OCI-LY7 (cell line): Measurements from ENCODE around the gene B3GAT1. TPM values are rescaled to one million over a fixed set of nuclear protein-coding genes. Genes with fewer than 3 reads are reported as not detected.

Experiments used
- BruUV-seq: library from RNA; stranded (reverse); fragments of 400-500 nt; replicated peaks from 2 replicates; lab custom pipeline; 2021; lab: Mats Ljungman, UMichigan
- CTCF ChIA-PET: fragments of 300-600 bp; sonication (Branson Sonifier 250); formaldehyde crosslinking; loops from one replicate; lab custom pipeline; 2022; ENCODE audit warnings: antibody characterized with exemption; ENCODE audit not compliant: unreplicated experiment; lab: Charles Lee
- POLR2A ChIA-PET: fragments of 300-600 bp; sonication (Branson Sonifier 250); formaldehyde crosslinking; loops from one replicate; lab custom pipeline; 2022; ENCODE audit warnings: antibody characterized with exemption; lab: Charles Lee
- DNase-seq: peaks from one replicate; pipeline ENCODE4 v3.0.0-alpha.2; 2015; ENCODE audit warnings: low spot score
- H2AFZ ChIP-seq: fragments of 200-600 bp; sonication (generic), shearing (Covaris generic); 2 replicates; pipeline ENCODE4 v1.6.1; 2014; ENCODE audit warnings: mild to moderate bottlenecking, antibody characterized with exemption, low read length, moderate library complexity
- H3K27ac ChIP-seq: fragments of 200-600 bp; sonication (generic); 2 replicates; pipeline ENCODE4 v1.5.1; 2014; ENCODE audit warnings: mixed run types, low read depth, mild to moderate bottlenecking, moderate library complexity, low read length, inconsistent platforms; ENCODE audit not compliant: poor library complexity, severe bottlenecking
- H3K36me3 ChIP-seq: fragments of 200-600 bp; sonication (generic); 2 replicates; pipeline ENCODE4 v1.6.1; 2014; ENCODE audit warnings: mild to moderate bottlenecking, antibody characterized with exemption, low read length, moderate library complexity, mixed read lengths; ENCODE audit not compliant: insufficient read depth
- H3K4me1 ChIP-seq: fragments of 200-600 bp; sonication (generic); 2 replicates; pipeline ENCODE4 v1.5.1; 2014; ENCODE audit warnings: mild to moderate bottlenecking, low read length; ENCODE audit not compliant: insufficient read depth, poor library complexity, severe bottlenecking
- H3K4me2 ChIP-seq: fragments of 200-600 bp; sonication (generic); 2 replicates; pipeline ENCODE4 v1.6.1; 2014; ENCODE audit warnings: mild to moderate bottlenecking, low read length
- H3K4me3 ChIP-seq: fragments of 200-600 bp; sonication (generic); 2 replicates; pipeline ENCODE4 v1.5.1; 2014; ENCODE audit warnings: mild to moderate bottlenecking, low read depth, low read length; ENCODE audit not compliant: poor library complexity, severe bottlenecking
- H3K79me2 ChIP-seq: fragments of 200-600 bp; sonication (generic); 2 replicates; pipeline ENCODE4 v1.6.1; 2016; ENCODE audit warnings: low read depth, mild to moderate bottlenecking, low read length, moderate library complexity, mixed read lengths; ENCODE audit not compliant: insufficient read depth
- H3K9me2 ChIP-seq: fragments of 200-600 bp; sonication (generic); 2 replicates; pipeline ENCODE4 v1.6.1; 2016; ENCODE audit warnings: mild to moderate bottlenecking, low read length, mixed read lengths; ENCODE audit not compliant: insufficient read depth
- H3K9me3 ChIP-seq: fragments of 200-600 bp; sonication (generic); 2 replicates; pipeline ENCODE4 v1.6.1; 2014; ENCODE audit warnings: mild to moderate bottlenecking, mixed run types, low read length, mixed read lengths
- H4K20me1 ChIP-seq: fragments of 200-600 bp; sonication (generic); 2 replicates; pipeline ENCODE4 v1.6.1; 2014; ENCODE audit warnings: mild to moderate bottlenecking, antibody characterized with exemption, low read length, moderate library complexity, mixed read lengths; ENCODE audit not compliant: insufficient read depth
- EZH2phosphoT487 ChIP-seq: fragments of 200-600 bp; sonication (generic); IDR thresholded peaks from 2 replicates; pipeline ENCODE4 v1.6.1; 2018; ENCODE audit warnings: low read depth, borderline replicate concordance, mild to moderate bottlenecking, mixed run types, antibody characterized with exemption, low read length, moderate library complexity, mixed read lengths
- intact Hi-C: fragments of 100-400 bp; cut with micrococcal nuclease; formaldehyde crosslinking; loops from one replicate; pipeline ENCODE4 v1.10.0; 2022; ENCODE audit not compliant: unreplicated experiment
- total RNA-seq, 2 experiments: library from RNA; depleted of rRNA in 1 of 2; stranded (reverse); fragments of >200 nt in 1 of 2; shearing (Covaris generic) in 1 of 2; gene quantifications; 2 replicates each; pipeline ENCODE4 v1.2.3, GENCODE V29; 2014 to 2022
- TF ChIP-seq, protein P1 (sequence below): fragments of 200-600 bp; sonication (generic); conservative IDR thresholded peaks from 2 replicates; pipeline ENCODE4 v1.5.1; 2014; ENCODE audit warnings: mild to moderate bottlenecking, antibody characterized with exemption, low read length, moderate library complexity, mixed read lengths

Gene B3GAT1
- total RNA-seq, 2 experiments from 2014 or later, result not detected

DNA sequence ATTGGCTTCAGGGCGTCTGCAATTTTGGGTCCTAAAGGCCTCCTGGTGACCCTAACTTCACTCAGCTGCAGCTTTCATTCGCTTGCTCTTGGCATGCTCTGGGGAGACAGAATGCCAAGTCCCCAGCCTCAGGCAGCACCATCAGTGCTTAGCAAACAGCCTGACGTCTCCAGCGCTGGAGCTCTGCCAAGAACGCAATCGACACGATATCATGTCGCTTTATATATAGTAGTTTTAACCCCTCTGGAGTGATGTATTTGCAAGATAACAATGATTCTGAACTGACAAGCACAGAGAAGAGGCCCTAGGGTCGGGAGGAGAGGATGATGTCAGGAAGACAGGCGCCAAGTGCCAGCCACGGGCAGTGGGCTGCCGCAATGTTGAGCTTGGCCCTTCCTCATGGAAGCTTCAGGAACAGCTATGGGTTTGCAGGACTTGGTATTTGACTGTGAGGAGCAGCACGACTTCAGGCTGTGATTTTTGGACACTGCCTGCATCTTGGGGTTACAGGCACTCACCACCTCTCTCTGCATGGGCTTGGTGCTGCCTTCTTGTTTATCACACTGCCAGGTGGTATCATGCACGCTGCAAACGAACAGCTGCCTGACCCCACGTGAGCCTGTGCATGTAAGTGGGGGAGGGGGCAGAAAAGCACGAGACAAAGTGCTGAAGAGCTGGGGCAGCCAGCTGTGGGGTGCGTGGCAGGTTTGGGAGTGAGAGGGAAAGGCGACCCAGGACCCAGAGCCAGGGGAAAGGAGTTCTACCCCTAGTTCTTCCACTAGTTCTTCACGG, 26.1 kb downstream of the B3GAT1 start:
- intact Hi-C loops, result no loop called here
- ChIA-PET CTCF (no interaction called here), POLR2A (no interaction called here)
- no peak for TF ChIP-seq EZH2phosphoT487
- TF ChIP-seq, protein P1, sequence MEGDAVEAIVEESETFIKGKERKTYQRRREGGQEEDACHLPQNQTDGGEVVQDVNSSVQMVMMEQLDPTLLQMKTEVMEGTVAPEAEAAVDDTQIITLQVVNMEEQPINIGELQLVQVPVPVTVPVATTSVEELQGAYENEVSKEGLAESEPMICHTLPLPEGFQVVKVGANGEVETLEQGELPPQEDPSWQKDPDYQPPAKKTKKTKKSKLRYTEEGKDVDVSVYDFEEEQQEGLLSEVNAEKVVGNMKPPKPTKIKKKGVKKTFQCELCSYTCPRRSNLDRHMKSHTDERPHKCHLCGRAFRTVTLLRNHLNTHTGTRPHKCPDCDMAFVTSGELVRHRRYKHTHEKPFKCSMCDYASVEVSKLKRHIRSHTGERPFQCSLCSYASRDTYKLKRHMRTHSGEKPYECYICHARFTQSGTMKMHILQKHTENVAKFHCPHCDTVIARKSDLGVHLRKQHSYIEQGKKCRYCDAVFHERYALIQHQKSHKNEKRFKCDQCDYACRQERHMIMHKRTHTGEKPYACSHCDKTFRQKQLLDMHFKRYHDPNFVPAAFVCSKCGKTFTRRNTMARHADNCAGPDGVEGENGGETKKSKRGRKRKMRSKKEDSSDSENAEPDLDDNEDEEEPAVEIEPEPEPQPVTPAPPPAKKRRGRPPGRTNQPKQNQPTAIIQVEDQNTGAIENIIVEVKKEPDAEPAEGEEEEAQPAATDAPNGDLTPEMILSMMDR, result no peak
- no peak for DNase-seq
- no peak overlapping the region for H3K4me2 ChIP-seq
- no peaks in the 10 kb centered on the region for H4K20me1 ChIP-seq
- H3K27ac ChIP-seq, result no peak overlapping the region
- no peaks in the 10 kb centered on the region for H3K4me1 ChIP-seq
- no peak overlapping the region for H2AFZ ChIP-seq
- H3K9me3 ChIP-seq, result no peaks in the 10 kb centered on the region
- no TSS peak for BruUV-seq
- H3K9me2 ChIP-seq, result no peaks in the 10 kb centered on the region
- H3K4me3 ChIP-seq, result no peak overlapping the region
- H3K36me3 ChIP-seq, result no peaks in the 10 kb centered on the region
- H3K79me2 ChIP-seq, result no peaks in the 10 kb centered on the region

DNA sequence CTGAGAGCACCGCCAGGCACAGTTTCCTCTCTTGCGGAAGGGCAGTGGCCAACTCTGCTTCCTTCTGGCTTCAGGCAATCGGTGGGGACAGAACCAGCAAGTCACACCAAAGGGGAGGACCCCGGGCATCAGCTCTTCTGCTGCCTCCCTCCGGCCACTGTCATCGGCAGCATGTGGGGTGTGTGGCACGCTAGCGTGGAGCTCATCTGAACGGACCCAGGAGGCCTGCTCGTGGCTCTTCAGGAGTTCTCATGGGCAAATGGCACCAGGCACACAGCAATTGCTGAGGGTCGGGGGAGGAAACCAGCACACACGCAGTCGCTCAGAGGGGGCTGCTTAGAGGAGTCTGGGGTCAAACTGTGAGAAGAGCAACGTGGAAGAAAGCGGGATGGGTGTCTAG, 26.9 kb downstream of the B3GAT1 start:
- Histone ChIP-seq H3K4me3 (no peak overlapping the region), H2AFZ (no peak overlapping the region), H3K79me2 (no peaks in the 10 kb centered on the region), H3K9me3 (no peaks in the 10 kb centered on the region), H4K20me1 (no peaks in the 10 kb centered on the region), H3K27ac (no peak overlapping the region), H3K4me2 (no peak overlapping the region), H3K9me2 (no peaks in the 10 kb centered on the region), H3K36me3 (no peaks in the 10 kb centered on the region), H3K4me1 (no peaks in the 10 kb centered on the region)
- TF ChIP-seq EZH2phosphoT487, result no peak
- TF ChIP-seq, protein P1, result no peak
- intact Hi-C loops, result no loop called here
- DNase-seq, result no peak
- no TSS peak for BruUV-seq
- CTCF ChIA-PET, result no interaction called here
- POLR2A ChIA-PET, result no interaction called here

DNA sequence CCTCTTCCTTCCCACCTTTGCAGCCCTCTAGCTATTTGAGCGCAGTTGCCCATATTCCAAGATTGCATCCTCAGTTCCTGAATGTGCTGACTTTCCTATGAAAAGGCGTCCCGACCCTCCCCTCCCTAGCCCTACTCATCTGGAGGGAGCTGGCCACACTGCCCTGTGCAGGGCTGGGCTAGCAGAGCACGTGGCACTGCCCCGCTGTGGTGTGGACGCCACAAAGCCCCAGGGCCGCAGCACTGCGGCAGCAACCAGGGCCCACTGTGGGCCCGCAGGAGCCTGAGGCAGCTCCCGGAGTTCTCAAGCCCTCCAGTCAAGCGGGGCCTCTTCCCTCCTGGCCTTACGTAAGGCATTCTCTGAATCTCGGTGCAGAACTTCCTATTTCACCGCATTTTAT, 27.6 kb downstream of the B3GAT1 start:
- DNase-seq, result no peak
- no peaks in the 10 kb centered on the region for H3K9me3 ChIP-seq
- H3K36me3 ChIP-seq, result no peaks in the 10 kb centered on the region
- H3K4me2 ChIP-seq, result no peak overlapping the region
- intact Hi-C loops, result no loop called here
- ChIA-PET POLR2A (no interaction called here), CTCF (no interaction called here)
- H3K27ac ChIP-seq, result no peak overlapping the region
- no peaks in the 10 kb centered on the region for H3K4me1 ChIP-seq
- no peak for TF ChIP-seq EZH2phosphoT487
- TF ChIP-seq, protein P1, result no peak
- no peaks in the 10 kb centered on the region for H3K79me2 ChIP-seq
- H2AFZ ChIP-seq, result no peak overlapping the region
- H4K20me1 ChIP-seq, result no peaks in the 10 kb centered on the region
- no peak overlapping the region for H3K4me3 ChIP-seq
- no TSS peak for BruUV-seq
- H3K9me2 ChIP-seq, result no peaks in the 10 kb centered on the region
